DND-41 (cell line): ENCODE measurements around the gene REELD1.

Experiments used
- ATAC-seq: fragments of 200-7000 bp; cut with Tn5 transposase; 3 replicates; pipeline ENCODE4 v1.9.1; 2021; ENCODE audit warnings: low read depth; ENCODE audit not compliant: insufficient read depth
- DNase-seq: peaks from one replicate; pipeline ENCODE4 v3.0.0-alpha.2; 2020
- H2AFZ ChIP-seq: 2 replicates; pipeline ENCODE4 v1.6.0; 2012; ENCODE audit warnings: low read depth, low read length
- H3K27ac ChIP-seq: 2 replicates; pipeline ENCODE4 v1.5.1; 2012; ENCODE audit warnings: low read length, inconsistent platforms
- H3K27me3 ChIP-seq: fragments of 200-600 bp; sonication (generic); 2 replicates; pipeline ENCODE4 v1.6.0; 2012; ENCODE audit warnings: low read length, mild to moderate bottlenecking, inconsistent platforms; ENCODE audit not compliant: insufficient read depth, poor library complexity
- H3K36me3 ChIP-seq: 2 replicates; pipeline ENCODE4 v1.5.1; 2012; ENCODE audit warnings: low read length, inconsistent platforms; ENCODE audit not compliant: insufficient read depth
- H3K4me1 ChIP-seq: 2 replicates; pipeline ENCODE4 v1.5.1; 2012; ENCODE audit warnings: mild to moderate bottlenecking, low read length; ENCODE audit not compliant: insufficient read depth
- H3K4me2 ChIP-seq: 2 replicates; pipeline ENCODE4 v1.6.0; 2012; ENCODE audit warnings: mild to moderate bottlenecking, moderate library complexity, low read length, inconsistent platforms; ENCODE audit not compliant: insufficient read depth
- H3K4me3 ChIP-seq, 2 experiments: fragments of 200-600 bp in 1 of 2; shearing (Covaris generic) in 1 of 2; 2 replicates each; pipeline ENCODE4 v1.5.1; 2012 to 2016; ENCODE audit warnings: inconsistent platforms in 2 of 2, low read length in 2 of 2, mild to moderate bottlenecking in 2 of 2, low read depth in 1 of 2, moderate library complexity in 1 of 2
- H3K79me2 ChIP-seq: 2 replicates; pipeline ENCODE4 v1.6.0; 2012; ENCODE audit warnings: low read length, inconsistent platforms; ENCODE audit not compliant: insufficient read depth
- H3K9ac ChIP-seq: 2 replicates; pipeline ENCODE4 v1.6.0; 2012; ENCODE audit warnings: low read depth, mild to moderate bottlenecking, inconsistent platforms, low read length, moderate library complexity
- H3K9me3 ChIP-seq: 2 replicates; pipeline ENCODE4 v1.5.1; 2012; ENCODE audit warnings: low read length, moderate library complexity, mild to moderate bottlenecking, inconsistent platforms; ENCODE audit not compliant: insufficient read depth, severe bottlenecking
- H4K20me1 ChIP-seq: 2 replicates; pipeline ENCODE4 v1.6.0; 2012; ENCODE audit warnings: low read length; ENCODE audit not compliant: insufficient read depth
- EZH2 ChIP-seq: IDR thresholded peaks from 3 replicates; pipeline ENCODE4 v1.6.1; 2012; ENCODE audit warnings: borderline replicate concordance, low read depth, mild to moderate bottlenecking, moderate library complexity, low read length, inconsistent platforms; ENCODE audit not compliant: severe bottlenecking
- TF ChIP-seq, protein P1 (sequence below): IDR thresholded peaks from 2 replicates; pipeline ENCODE4 v1.5.1; 2012; ENCODE audit warnings: borderline replicate concordance, low read length, moderate library complexity, mild to moderate bottlenecking; ENCODE audit not compliant: poor library complexity, severe bottlenecking; ENCODE audit errors: extremely low read depth

The REELD1 gene

DNA sequence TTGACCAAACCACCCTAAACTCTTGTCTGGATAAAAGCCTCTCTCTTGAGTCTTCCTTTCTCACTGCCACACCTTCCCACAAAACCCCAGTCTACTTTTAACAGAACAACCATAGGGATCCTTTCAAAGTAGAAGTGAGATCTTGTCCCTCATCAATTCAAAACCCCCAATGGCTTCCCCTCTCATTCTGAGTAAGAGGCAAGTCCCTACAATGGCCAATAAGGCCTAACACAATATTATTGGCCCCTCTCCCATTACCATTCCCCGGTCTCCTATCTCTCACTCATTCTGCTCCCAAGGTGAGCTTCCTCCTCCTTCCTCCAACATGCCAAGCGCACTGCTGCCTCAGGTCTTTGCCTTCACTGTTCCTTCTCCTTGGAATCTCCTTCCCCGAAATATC is 57.1 kb downstream of the REELD1 start:
- Histone ChIP-seq H3K27me3 (no peaks in the 10 kb centered on the region), H3K4me2 (no peak overlapping the region), H3K9me3 (no peaks in the 10 kb centered on the region), H2AFZ (no peak overlapping the region), H3K9ac (no peak overlapping the region), H4K20me1 (no peaks in the 10 kb centered on the region), H3K36me3 (no peaks in the 10 kb centered on the region), H3K4me3 (no peak overlapping the region), H3K79me2 (no peaks in the 10 kb centered on the region), H3K27ac (no peak overlapping the region), H3K4me1 (no peaks in the 10 kb centered on the region)
- ATAC-seq (no peak), DNase-seq (no peak)
- no peak for TF ChIP-seq EZH2
- TF ChIP-seq, protein P1, sequence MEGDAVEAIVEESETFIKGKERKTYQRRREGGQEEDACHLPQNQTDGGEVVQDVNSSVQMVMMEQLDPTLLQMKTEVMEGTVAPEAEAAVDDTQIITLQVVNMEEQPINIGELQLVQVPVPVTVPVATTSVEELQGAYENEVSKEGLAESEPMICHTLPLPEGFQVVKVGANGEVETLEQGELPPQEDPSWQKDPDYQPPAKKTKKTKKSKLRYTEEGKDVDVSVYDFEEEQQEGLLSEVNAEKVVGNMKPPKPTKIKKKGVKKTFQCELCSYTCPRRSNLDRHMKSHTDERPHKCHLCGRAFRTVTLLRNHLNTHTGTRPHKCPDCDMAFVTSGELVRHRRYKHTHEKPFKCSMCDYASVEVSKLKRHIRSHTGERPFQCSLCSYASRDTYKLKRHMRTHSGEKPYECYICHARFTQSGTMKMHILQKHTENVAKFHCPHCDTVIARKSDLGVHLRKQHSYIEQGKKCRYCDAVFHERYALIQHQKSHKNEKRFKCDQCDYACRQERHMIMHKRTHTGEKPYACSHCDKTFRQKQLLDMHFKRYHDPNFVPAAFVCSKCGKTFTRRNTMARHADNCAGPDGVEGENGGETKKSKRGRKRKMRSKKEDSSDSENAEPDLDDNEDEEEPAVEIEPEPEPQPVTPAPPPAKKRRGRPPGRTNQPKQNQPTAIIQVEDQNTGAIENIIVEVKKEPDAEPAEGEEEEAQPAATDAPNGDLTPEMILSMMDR = no peak

DNA sequence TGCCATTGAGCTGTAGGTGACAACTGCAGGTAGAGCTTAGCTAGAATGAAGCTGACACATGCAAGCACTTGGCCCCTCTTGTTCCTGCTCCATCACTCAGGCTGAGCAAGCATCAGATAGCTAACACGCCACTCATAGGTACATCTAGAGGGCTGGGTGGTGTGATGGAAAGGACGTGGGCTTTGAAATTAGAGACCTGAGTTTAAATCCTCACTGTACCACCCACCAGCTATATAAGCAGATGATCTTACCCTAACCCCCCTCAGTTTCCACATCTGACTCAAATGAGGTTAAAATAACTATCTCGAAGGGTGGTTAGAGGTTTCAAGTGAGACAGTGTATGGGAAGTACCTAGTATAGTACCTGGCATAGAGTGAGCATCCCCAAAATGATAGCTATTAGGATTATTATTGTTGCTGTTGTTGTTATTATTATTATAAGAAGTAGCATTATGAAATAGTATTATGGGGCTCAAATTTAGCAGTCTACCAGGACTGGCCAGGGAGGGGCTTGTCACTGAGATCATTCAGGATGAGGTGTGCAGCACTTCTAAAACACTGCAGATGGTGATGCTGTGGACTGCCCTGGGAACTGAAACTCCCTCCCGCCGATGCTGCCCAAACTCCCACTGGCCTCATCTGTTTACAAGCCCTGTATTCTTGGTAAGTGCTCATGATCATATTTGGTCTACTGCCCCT is 59.0 kb downstream of the REELD1 start:
- H4K20me1 ChIP-seq = no peaks in the 10 kb centered on the region
- H3K9ac ChIP-seq = no peak overlapping the region
- no peak overlapping the region for H3K4me3 ChIP-seq
- no peak overlapping the region for H3K27ac ChIP-seq
- no peak for ATAC-seq
- no peaks in the 10 kb centered on the region for H3K79me2 ChIP-seq
- H3K4me1 ChIP-seq = no peaks in the 10 kb centered on the region
- H3K27me3 ChIP-seq = no peaks in the 10 kb centered on the region
- TF ChIP-seq EZH2 = no peak
- TF ChIP-seq, protein P1 = no peak
- H3K9me3 ChIP-seq = no peaks in the 10 kb centered on the region
- H2AFZ ChIP-seq = no peak overlapping the region
- no peak overlapping the region for H3K4me2 ChIP-seq
- DNase-seq = no peak
- H3K36me3 ChIP-seq = no peaks in the 10 kb centered on the region

DNA sequence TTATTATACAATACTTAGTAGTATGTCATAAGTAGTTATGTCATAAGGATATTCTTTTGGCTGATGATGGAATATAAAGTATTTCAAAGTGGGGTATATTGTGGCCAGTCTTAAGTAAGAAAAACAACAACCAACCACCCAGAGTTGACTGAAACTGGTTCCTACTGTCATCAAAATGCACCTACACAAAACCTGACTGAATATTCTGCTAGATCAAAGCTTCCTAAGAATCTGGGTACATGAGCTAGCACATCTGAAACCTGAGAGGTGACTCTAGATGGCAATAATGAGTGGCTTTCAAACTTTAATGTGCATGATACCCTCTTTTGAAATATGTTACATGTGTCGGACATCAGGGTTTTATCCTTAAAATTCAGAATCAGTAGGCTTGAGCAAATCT is 60.4 kb downstream of the REELD1 start:
- no peak overlapping the region for H3K4me3 ChIP-seq
- no peak overlapping the region for H3K27ac ChIP-seq
- no peaks in the 10 kb centered on the region for H3K4me1 ChIP-seq
- no peak for DNase-seq
- TF ChIP-seq, protein P1 = no peak
- no peak for TF ChIP-seq EZH2
- H3K79me2 ChIP-seq = no peaks in the 10 kb centered on the region
- no peak overlapping the region for H2AFZ ChIP-seq
- H3K9ac ChIP-seq = no peak overlapping the region
- ATAC-seq = no peak
- no peaks in the 10 kb centered on the region for H3K9me3 ChIP-seq
- H3K36me3 ChIP-seq = no peaks in the 10 kb centered on the region
- H3K27me3 ChIP-seq = no peaks in the 10 kb centered on the region
- no peak overlapping the region for H3K4me2 ChIP-seq
- H4K20me1 ChIP-seq = no peaks in the 10 kb centered on the region
